Bronchial epithelial cell (primary cell): ENCODE data around the gene RLN1. TPM values are rescaled to one million over a fixed set of nuclear protein-coding genes. Genes with fewer than 3 reads are reported as not detected.
A peak's percentile ranks its signal among the peaks of the same experiment; 100 is the strongest.

Source experiments
- DNase-seq: peaks from one replicate; pipeline ENCODE4 v3.0.0-alpha.2; 2010; ENCODE audit warnings: low read depth
- FAIRE-seq: peaks from 2 replicates; lab custom pipeline; 2011; peaks lifted over from hg19 to GRCh38; lab: Jason Lieb, UNC
- H3K27me3 ChIP-seq: 2 replicates; pipeline ENCODE4 v1.5.1; 2011; ENCODE audit warnings: low read length; ENCODE audit not compliant: control insufficient read depth, insufficient read depth
- H3K36me3 ChIP-seq: 2 replicates; pipeline ENCODE4 v1.5.1; 2011; ENCODE audit warnings: low read length; ENCODE audit not compliant: control insufficient read depth, insufficient read depth
- H3K4me3 ChIP-seq: 2 replicates; pipeline ENCODE4 v1.5.1; 2011; ENCODE audit warnings: mild to moderate bottlenecking, low read depth, low read length, control low read depth
- total RNA-seq: library from RNA; depleted of rRNA; stranded (reverse); fragments of >200 nt; gene quantifications from 2 replicates; pipeline ENCODE4 v1.2.1, GENCODE V29; 2014
- TF ChIP-seq, protein P1 (sequence below): IDR thresholded peaks from 2 replicates; pipeline ENCODE4 v1.5.1; 2011; ENCODE audit warnings: mild to moderate bottlenecking, moderate library complexity, low read length, control low read depth, inconsistent platforms; ENCODE audit not compliant: insufficient read depth, severe bottlenecking

The RLN1 gene
- total RNA-seq, 1 donor from 2014 or later = 0.26 TPM

DNA sequence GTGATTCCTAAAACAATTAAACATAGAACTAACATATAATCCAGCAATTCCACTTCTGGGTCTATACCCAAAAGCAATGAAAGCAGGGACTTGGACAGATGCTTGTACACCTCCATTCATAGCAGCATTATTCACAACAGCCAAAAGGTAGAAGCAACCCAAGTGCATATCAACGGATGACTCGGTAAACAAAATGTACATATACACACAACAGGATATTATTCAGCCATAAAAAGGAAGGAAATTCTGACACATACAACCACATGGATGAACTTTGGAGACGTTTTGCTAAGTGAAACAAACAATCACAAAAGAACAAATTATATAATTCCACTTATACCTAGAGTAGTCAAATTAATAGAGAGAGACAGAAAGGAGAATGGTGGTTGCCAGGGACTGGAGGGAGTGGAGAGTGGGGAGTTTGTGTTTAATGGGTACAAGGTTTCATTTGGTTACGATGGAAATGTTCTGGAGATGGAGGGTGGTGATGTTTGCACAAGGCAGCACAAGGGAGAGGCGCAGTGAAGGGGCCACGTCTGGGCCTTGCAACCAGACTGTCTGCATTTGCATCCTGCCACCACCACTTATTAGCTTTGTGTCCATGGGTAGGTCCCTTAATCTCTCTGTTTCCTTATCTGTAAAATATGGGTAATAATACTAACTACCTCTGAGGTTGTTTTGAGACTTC, 36.3 kb upstream of the RLN1 start:
- TF ChIP-seq, protein P1, sequence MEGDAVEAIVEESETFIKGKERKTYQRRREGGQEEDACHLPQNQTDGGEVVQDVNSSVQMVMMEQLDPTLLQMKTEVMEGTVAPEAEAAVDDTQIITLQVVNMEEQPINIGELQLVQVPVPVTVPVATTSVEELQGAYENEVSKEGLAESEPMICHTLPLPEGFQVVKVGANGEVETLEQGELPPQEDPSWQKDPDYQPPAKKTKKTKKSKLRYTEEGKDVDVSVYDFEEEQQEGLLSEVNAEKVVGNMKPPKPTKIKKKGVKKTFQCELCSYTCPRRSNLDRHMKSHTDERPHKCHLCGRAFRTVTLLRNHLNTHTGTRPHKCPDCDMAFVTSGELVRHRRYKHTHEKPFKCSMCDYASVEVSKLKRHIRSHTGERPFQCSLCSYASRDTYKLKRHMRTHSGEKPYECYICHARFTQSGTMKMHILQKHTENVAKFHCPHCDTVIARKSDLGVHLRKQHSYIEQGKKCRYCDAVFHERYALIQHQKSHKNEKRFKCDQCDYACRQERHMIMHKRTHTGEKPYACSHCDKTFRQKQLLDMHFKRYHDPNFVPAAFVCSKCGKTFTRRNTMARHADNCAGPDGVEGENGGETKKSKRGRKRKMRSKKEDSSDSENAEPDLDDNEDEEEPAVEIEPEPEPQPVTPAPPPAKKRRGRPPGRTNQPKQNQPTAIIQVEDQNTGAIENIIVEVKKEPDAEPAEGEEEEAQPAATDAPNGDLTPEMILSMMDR = no peak
- Histone ChIP-seq H3K27me3 (no peaks in the 10 kb centered on the region), H3K4me3 (no peak overlapping the region), H3K36me3 (no peaks in the 10 kb centered on the region)
- FAIRE-seq = no peak
- peak; percentile 73 for DNase-seq

DNA sequence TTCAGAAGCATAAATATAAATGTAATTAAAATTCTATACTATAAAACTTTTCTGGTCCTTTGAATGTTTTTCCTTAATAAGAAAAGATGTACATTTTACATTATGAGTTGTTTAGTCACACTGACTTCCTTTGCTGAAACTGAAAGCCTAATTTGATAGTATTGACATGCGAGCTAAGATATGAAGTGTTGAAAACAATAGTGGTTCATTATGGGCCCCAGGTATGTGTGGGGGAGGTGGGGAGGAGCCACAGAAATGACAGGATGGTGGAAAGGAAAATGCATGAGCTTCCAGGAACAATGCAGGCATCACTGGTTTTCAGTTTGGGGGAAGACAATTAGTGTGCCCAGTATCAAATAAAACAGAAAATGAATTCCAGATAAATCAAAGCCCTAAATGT, 35.4 kb upstream of the RLN1 start:
- no peak for FAIRE-seq
- TF ChIP-seq, protein P1 = no peak
- H3K36me3 ChIP-seq = no peaks in the 10 kb centered on the region
- peak; percentile 43 for DNase-seq
- H3K4me3 ChIP-seq = no peak overlapping the region
- H3K27me3 ChIP-seq = no peaks in the 10 kb centered on the region

DNA sequence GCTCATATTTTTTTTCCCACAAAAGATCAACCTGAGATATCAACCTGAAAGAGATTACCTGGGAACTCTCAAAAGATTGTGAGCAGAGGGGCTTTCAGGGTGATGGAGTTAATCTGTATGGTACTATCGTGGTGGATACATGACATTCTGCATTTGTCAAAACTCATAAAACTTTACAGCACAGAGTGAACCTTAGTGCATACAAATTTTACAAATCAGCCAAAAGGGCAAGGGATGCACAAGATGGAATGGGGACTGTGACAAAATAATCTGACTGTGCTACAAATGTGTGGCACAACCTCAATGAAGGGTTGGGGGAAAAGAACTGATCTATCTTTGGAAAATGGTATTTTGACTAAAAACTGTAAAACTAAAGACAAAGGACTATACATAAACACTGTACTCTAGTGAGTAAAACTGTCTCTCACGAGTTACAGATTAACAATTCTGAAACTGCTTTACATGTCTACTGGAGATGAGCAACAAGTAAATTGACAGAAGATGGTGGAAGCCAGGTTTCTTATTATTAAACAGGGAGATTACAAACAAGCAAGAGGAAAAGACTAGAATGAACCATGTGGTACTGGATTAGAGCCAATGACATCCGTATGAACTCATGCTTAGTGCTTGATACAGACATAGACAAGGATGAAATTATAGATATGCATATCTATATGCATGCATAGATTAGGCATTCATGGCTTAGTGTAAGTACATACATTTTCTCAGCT, 24.8 kb upstream of the RLN1 start:
- DNase-seq (peak; percentile 40), FAIRE-seq (no peak)
- no peak overlapping the region for H3K4me3 ChIP-seq
- TF ChIP-seq, protein P1 = no peak
- H3K27me3 ChIP-seq = no peaks in the 10 kb centered on the region
- H3K36me3 ChIP-seq = no peaks in the 10 kb centered on the region

DNA sequence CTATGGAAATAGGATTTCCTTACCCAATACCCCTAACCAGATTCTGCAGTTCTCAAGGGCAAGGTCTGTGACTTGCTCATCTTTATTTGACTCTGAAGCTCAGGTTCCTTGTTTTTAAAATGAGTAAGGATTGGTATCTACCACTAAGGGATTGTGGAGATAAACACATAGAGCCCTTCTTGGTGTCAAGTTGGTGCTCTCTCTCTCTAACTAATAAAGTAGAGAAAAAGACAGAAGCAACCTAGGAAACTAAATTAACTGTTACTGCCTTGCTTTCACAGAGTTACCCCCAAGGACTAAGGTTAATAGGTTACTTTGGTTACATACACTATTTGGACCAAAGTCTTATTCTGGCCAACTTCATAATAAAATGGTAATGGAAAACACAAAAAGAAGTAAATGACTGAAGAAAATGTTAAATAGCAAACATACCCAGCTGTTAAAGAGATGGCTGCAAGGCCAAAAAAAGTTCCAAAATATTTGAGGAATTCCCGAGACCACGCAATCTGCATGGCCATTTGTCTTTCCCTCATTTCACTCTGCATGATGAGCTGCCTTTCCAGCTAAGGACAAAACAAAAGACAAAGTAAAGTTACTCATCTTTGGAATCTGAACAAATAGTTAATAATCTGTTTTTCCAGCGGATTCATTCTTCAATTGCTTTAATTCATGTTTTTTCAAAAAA, 21.8 kb upstream of the RLN1 start:
- no peaks in the 10 kb centered on the region for H3K36me3 ChIP-seq

DNA sequence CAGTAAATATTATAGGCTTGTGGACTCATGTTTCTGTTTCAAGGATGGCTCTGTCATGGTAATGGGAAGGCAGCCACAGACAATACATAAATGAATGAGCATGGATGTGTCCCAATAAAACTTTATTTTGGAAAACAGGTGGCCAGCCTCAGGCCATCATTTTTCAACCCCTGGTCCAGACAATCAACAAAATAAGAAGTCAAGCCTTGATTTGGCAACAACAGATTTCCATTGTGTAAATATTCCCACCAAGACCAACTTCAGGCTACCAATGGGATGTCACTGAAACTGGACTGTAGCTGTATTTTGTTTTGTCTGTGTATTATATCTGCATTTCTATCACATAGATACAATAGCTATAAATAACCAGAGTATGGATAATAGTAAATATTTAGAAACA, 20.7 kb upstream of the RLN1 start:
- H3K4me3 ChIP-seq = no peak overlapping the region
- TF ChIP-seq, protein P1 = no peak
- H3K27me3 ChIP-seq = no peaks in the 10 kb centered on the region
- FAIRE-seq (no peak), DNase-seq (no peak)
- no peaks in the 10 kb centered on the region for H3K36me3 ChIP-seq

More for the DNA sequence above, 21.8 kb upstream of the RLN1 start:
- DNase-seq (no peak), FAIRE-seq (no peak)
- H3K27me3 ChIP-seq = no peaks in the 10 kb centered on the region
- H3K4me3 ChIP-seq = no peak overlapping the region
- TF ChIP-seq, protein P1 = no peak
